HG03378 (cell line): Measurements from ENCODE around the gene SLC13A1.
"Not testable (repeated sequence)": the region's sequence is repeated elsewhere in the genome, so short reads cannot be mapped to it uniquely, and the experiment has no call there.

Experiments used
- ATAC-seq: cut with Tn5 transposase; IDR thresholded peaks from one replicate; pipeline ENCODE4 v1.9.1; 2021; ENCODE audit warnings: mild to moderate bottlenecking, moderate library complexity; ENCODE audit not compliant: unreplicated experiment

The SLC13A1 gene, protein sequence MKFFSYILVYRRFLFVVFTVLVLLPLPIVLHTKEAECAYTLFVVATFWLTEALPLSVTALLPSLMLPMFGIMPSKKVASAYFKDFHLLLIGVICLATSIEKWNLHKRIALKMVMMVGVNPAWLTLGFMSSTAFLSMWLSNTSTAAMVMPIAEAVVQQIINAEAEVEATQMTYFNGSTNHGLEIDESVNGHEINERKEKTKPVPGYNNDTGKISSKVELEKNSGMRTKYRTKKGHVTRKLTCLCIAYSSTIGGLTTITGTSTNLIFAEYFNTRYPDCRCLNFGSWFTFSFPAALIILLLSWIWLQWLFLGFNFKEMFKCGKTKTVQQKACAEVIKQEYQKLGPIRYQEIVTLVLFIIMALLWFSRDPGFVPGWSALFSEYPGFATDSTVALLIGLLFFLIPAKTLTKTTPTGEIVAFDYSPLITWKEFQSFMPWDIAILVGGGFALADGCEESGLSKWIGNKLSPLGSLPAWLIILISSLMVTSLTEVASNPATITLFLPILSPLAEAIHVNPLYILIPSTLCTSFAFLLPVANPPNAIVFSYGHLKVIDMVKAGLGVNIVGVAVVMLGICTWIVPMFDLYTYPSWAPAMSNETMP

DNA sequence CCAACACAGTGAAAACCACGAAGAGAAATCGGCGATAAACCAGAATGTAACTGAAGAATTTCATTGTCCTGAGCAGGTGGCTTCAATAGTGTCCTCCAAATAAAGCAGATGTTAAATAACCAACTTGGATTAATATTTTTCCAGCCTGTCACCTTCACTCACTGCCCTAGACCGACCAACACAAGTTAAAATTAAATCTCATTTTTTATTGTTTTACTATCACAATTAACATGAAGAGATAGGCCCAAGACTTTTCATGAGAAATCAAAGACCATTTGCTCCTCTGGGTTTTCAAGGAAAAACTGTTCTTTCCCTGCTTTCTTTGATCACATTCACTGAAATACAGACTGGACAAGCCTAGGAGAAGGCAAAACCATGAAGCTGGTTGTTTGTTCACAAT is at the start of gene SLC13A1:
Gene SLC13A1 (minus strand): TSS at position 87 of the 400 bp plus-strand sequence. CDS start 23 bp downstream, at position 64.
- no peak for ATAC-seq

DNA sequence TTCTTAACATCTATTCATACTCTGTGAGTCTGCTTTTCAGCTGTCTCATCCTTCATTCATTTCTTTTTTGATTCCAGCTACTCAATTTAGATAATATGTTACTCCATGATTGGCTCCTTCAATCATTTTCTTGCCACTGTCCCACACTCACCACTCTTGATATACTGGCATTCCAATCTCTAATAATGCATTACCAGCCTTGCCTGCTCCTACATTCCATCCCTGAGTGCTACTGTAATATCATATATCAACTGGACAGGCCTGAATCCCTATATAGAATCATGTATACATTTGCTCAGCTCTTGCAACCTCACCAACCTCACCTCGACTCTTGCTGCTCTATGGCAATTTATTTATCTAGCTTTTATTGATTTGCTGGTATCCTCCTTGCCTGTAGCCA is 45.0 kb upstream of the SLC13A1 start:
- ATAC-seq: no peak

DNA sequence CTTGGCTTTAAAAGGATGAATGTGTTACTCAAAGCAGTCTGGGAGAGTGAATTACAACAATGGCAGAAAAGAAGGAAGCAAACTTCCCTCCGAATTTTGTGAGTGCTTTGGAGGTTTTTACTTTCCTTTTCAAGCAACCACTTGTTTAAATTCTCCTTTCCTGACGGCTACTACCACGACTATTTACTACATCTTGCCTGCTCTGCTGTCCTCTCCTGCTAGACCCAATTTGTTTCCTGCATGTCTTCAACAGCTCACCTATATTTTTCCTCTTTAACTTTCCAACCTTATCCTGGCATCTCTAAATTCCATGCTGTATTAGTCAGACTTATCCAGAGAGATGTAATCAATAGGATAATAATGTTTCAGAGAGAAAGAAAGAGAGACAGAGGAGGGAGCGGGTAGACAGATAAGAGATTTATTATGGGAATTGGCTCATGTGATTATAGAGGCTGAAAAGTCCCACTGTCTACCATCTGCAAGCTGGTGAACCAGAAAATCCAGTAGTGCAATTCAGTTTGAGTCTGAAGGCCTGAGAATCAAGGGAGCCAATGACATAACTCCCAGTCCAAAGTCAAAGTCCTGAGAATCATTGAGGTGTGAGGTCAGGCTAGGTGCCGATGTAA is 42.8 kb upstream of the SLC13A1 start:
- no peak for ATAC-seq

DNA sequence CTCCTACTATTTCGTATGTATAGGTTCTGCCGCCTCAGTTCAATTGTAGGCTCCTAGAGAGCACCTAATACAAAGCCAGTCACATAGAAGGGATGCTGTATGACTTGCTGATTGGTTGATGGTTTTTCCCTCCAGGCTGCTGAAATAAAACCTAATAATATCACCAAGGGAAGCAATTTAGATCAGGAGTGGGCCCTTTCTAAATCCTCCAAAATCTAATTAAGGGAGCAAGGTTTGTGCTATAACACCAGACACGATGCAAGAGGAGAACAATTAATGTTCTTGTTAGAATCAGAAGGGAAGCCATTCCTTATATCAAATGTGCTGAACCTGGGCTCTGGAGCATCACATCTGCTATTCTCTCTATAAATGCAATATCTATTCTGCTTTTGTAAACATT is 42.0 kb upstream of the SLC13A1 start:
- ATAC-seq: no peak

DNA sequence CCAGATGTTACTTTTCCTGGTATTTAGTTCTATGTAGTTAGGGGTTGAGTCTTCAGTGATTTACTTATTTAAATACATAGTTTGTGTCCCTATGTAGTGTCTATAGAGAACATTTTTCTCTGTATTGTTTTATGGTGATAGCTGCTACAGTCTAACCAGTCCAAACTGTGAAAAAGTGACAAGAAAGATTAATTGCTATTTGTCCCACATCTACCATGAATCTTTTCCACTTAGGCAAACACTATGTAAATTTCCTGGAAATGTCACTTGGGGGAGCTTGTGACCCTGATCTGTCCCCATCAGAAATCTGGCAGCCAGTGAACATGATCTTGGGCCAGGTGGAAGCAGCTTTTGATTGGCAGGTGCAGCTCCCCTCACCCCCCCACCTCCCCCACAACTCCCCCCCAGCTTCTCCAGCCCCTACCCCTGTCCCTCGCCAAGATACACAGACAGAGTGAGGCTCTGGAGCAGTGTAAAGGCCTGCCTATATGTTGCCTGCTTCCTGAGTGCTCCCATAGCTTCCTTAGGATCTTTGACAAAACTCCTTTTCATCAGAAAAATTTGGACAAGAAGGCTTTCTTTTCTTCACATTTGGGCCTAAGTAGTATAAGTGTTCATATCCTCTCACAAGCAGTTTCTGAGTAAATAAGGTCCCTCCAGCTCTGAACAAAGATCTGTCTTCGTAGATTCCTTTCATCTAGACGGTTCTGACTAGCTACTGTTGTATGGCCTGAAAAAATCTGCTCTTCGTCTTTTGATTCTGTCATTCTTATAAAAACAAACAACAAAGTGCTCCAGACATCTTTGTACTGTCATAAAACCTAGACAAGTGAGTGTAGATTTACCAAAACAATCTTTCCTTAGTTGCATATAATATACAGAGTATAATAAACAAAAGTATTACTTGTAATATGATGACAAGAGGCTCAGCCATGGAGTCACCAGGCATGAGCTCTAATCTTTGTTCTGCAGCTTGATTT is 31.5 kb upstream of the SLC13A1 start:
- no peak for ATAC-seq

DNA sequence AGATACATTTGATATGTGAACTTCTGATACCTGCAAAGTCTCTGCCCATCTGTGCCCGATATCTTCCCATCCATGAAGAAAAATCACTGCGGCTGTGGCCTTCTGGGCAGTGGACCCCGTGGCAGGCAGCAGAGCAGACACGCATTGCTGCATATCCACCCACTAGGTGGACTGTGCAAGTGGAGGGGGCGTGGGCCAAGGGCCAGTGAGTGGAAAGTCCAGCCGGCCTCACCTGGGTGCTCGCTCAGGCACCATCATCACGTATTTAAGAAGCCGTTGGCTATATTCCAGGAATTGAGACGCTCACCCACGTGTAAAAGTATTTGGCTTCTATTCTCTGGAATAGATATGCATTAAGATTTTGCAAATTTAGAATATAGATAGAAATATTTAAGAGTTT is 30.8 kb upstream of the SLC13A1 start:
- ATAC-seq: no peak

DNA sequence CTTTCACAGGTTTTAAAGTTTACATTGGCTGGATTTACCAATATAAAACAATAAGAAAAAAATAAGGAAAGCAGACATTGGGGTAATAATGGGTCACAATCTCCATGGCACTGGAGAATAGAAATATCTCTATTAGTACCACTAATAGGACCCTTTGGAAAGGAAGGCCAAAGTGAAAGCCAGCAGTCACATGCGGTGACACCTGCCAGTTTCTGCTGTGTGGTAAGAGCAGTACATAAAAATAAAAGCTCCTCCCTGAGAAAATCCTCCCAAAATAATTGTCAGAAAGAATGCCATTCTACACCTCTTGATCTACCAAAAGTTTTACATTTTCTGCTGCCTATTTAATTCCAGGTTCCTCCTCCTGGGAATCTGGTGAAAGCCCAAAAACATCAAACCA is 30.4 kb upstream of the SLC13A1 start:
- no peak for ATAC-seq

DNA sequence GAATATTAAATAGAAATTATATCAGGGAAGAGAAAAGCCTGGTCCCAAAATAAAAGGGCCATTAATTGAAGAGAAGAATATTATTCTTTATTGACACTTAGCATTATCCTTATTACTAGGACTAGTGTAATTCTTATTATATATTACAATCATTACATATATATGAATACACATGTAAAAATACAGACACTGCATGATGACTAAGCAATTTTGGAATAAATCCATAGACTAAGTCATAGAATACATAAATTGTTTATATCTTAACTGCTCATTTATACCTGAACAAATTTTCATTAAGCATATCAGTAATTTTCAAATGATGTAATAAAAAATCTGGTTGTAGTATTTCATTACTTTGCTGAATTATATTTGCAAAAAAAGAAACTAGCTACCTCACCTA is 29.7 kb upstream of the SLC13A1 start:
- ATAC-seq: no peak

DNA sequence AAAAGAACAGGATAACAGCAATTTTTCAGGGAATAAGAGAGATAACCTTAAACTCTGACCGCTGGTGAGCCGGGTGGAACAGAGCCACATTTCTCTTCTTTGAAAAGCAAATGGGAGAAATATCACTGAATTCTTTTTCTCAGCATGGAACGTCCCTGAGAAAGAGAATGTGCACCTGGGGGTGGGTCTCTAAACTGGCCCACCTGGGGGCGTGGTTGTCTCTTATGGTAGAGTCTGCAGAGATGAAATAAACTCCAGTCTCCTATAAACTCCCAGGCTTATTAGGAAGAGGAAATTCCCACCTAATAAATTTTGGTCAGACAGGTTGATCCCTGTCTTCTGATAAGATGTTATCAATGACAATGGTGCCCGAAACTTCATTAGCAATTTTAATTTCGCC is 27.9 kb upstream of the SLC13A1 start:
- ATAC-seq: not testable (repeated sequence)

DNA sequence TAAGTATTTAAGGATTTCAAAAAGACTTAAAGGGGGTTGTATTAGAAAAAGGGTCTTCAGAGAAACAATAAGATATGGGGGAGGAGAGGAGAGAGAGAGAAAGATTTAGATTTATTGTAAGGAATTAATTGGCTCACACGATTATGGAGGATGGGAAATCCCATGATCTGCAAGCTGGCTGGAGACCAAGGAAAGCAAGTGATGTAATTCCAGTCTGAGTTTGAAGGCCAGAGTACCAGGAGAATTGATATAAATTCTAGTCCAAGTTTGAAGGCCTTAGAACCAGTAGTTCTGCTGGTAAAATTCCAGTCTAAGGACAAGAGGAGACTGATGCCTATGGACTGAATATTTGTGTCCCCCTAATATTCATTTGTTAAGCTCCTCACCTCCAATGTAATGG is 20.6 kb upstream of the SLC13A1 start:
- ATAC-seq: no peak

DNA sequence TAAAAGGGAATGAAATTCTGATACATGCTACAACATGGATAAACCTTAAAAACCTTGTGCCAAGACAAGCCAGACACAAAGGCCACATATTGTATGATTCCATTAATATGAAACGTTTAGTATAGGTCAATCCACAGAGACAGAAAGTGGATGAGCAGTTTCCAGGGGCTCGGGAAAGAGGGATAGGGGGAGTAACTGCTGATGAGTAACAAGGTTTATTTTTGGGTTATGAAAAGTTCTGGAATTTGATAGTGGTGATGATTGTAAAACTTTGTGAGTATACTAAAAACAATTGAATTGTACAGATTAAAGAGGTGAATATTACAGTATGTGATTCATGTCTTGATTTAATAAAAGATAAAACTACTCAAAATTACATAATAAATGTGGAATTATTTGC is 19.1 kb upstream of the SLC13A1 start:
- no peak for ATAC-seq

DNA sequence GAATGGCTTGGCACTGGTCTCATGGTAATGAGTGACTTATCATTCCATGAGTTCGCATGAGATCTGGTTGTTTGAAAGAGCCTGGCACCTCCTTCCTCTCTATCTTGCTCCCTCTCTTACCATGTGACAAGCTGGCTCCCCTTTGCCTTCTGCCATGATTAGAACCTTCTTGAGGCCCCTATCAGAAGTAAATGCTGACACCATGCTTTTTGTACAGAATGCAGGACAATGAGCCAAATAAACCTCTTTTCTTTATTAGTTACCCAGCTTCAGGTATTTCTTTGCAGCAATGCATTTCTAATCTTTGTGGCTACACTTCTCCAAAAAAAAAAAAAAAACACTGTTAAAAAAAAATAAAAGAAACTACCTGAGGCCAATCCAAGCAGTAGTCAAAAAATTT is 17.1 kb upstream of the SLC13A1 start:
- no peak for ATAC-seq

DNA sequence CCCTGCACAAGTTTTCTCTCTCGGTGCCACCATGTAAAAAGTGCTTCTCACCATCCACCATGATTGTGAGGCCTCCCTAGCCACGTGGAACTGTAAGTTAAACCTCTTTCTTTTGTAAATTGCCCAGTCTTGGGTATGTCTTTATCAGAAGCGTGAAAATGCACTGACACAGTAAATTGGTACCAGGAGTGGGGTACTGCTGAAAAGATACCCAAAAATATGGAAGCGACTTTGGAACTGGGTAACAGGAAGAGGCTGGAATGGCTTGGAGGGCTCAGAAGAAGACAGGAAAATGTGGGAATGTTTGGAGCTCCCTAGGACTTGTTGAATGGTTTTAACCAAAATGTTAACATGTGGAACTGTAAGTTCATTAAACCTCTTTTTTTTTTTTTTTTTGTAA is 15.6 kb upstream of the SLC13A1 start:
- no peak for ATAC-seq

DNA sequence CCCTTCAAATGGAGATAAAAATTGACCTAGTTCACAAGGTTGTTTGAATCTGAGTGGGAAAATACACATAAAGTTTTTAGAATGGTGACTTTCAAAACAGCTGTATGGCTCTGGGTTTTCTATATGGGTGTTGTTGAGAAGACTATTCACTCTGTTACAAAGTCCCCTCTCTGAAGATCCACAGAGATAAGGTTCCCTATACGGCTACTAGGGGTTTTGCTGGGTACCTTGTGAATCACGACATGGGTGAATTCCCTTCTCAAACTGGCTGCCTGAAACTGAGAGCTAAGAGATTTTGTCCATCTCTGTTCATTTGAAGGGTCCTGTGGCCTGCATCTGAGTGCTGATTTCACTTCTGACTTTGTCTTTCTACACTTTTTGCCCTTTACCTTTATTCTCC is 11.8 kb upstream of the SLC13A1 start:
- ATAC-seq: peak; percentile 54

DNA sequence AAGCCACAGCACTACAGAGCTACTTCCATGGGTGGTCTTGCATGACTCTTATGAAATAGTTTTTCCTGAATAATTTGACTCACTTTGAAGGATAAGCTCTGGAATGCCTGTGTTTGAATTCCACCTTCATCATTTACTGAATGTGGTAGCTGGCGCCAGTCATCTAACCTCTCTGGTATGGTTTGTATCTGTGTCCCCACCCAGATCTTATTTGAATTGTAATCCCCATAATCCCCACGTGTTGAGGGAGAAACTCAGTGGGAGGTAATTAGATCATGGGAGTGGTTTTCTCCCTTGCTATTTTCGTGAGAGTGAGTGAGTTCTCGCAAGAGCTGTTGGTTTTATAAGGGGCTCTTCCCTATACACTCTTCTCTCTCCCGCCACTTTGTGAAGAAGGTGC is 11.2 kb upstream of the SLC13A1 start:
- no peak for ATAC-seq

DNA sequence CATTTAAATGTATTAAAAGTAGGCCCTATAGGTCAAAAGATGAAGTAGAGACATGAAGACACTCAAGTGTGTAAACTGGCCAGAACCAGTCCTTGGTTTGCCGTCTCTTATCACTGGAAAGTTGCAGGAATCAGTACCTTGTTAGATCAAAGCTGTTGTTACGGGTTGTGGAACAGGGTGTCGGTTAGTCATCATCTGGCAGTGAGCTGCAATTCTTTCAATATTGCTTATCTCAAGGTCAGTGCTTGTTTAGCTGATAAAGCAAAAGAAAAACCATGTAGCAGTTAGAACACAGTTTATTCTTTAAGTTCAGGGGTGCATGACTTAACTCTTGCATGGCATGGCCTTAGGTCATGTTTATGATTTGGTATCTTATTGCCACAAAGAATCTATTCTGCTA is 10.0 kb upstream of the SLC13A1 start:
- no peak for ATAC-seq

DNA sequence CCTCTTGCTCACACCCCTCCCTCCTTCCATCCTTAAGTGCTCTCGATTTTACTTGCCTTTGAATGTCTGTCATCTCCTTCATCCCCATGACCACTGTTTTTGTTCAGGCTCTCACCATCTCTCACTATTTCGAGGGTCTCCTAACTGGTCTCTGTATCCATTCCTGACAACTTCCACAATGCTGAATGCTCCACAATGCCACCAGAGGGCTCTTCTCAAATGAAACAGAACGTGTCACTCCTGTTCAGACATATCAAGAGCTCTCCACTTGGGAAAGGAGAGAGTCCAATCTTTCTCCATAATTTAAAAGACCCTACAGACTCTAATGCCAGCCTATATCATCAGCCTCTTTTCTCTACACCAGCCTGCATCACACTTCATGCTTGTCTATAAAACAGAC is 9.0 kb upstream of the SLC13A1 start:
- no peak for ATAC-seq

DNA sequence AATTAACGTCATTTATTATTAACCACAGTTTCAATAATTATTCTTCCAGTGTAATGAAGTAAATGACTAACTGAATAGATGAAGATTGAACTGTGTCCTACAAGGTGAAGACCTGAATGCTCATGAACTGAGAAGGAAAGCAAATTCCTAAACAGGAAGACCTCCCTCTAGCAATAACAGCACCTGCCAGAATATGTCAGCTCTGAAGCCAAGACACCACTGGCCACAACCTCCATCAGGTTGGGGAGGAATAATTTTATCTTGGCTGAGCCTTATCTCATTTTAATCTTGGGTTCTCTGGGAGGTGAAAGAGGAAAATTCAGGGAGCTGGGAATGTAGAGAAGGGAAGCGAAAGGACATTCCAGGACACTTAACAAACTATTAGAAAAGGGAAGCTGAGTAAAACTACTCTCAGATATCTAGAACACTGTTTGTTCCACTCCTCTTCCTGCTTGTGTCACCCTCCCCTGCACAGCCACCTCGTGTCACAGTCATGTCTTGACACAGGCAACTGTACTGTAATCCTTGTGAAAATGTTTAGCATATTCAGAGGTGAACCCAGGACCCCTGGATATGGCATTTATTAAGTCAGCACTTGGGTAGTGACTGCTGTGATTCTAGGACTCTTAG is 4.6 kb upstream of the SLC13A1 start:
- ATAC-seq: no peak

DNA sequence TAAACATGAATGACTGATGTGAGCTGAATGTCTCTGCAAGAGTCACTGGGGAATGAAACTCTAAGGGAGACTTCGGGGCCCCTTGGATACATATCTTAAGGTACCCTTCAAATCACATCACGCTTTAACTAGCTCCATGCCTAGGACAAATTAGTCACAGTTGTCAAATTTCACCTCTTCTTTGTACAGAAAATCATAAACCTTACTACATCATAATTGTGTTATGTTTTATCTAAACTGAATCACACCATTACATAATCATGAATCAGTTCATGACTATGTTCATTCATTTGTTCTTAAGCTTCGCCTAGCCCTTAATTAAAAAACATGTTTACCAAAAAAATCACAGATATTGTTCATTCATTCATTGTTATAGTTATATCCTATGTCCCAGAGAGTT is 2.1 kb upstream of the SLC13A1 start:
- no peak for ATAC-seq
